ENCODE data around the gene GCK.

DNA sequence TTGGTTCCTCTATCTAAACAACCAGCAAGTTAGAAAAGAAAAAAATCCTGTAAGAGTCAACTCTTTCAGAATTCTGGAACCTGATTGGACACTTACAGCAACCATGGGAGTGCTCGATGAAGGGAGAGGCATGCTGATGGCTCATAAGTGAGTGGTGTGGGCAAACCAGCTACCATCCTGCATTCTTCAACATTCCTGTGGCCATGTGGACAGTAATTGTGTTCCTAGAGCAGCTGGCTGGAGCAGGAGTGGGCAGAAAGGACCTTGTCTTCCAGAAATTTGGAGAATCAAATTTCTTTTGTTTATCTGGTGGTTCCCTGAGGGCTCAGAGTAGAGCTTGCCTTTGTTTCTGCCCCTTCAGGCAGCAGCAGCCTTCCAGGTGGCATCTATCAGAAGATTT is 25.6 kb downstream of the GCK start:
- TF ChIP-seq, protein P1, sequence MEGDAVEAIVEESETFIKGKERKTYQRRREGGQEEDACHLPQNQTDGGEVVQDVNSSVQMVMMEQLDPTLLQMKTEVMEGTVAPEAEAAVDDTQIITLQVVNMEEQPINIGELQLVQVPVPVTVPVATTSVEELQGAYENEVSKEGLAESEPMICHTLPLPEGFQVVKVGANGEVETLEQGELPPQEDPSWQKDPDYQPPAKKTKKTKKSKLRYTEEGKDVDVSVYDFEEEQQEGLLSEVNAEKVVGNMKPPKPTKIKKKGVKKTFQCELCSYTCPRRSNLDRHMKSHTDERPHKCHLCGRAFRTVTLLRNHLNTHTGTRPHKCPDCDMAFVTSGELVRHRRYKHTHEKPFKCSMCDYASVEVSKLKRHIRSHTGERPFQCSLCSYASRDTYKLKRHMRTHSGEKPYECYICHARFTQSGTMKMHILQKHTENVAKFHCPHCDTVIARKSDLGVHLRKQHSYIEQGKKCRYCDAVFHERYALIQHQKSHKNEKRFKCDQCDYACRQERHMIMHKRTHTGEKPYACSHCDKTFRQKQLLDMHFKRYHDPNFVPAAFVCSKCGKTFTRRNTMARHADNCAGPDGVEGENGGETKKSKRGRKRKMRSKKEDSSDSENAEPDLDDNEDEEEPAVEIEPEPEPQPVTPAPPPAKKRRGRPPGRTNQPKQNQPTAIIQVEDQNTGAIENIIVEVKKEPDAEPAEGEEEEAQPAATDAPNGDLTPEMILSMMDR (IDR thresholded peaks at IDR 0.05) = no peak
- no peak for TF ChIP-seq POLR2A (IDR thresholded peaks at IDR 0.05)
